GM19468 (cell line): ENCODE results near the gene SYT11.
A peak's percentile ranks its signal among the peaks of the same experiment; 100 is the strongest.
"Not testable (repeated sequence)": the region's sequence is repeated elsewhere in the genome, so short reads cannot be mapped to it uniquely, and the experiment has no call there.

Experiments used
- ATAC-seq: cut with Tn5 transposase; IDR thresholded peaks from one replicate; pipeline ENCODE4 v1.9.1; 2021; ENCODE audit warnings: mild to moderate bottlenecking, moderate library complexity, moderate number of reproducible peaks; ENCODE audit not compliant: unreplicated experiment; ENCODE audit errors: extremely low read depth

The SYT11 gene, protein sequence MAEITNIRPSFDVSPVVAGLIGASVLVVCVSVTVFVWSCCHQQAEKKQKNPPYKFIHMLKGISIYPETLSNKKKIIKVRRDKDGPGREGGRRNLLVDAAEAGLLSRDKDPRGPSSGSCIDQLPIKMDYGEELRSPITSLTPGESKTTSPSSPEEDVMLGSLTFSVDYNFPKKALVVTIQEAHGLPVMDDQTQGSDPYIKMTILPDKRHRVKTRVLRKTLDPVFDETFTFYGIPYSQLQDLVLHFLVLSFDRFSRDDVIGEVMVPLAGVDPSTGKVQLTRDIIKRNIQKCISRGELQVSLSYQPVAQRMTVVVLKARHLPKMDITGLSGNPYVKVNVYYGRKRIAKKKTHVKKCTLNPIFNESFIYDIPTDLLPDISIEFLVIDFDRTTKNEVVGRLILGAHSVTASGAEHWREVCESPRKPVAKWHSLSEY

DNA sequence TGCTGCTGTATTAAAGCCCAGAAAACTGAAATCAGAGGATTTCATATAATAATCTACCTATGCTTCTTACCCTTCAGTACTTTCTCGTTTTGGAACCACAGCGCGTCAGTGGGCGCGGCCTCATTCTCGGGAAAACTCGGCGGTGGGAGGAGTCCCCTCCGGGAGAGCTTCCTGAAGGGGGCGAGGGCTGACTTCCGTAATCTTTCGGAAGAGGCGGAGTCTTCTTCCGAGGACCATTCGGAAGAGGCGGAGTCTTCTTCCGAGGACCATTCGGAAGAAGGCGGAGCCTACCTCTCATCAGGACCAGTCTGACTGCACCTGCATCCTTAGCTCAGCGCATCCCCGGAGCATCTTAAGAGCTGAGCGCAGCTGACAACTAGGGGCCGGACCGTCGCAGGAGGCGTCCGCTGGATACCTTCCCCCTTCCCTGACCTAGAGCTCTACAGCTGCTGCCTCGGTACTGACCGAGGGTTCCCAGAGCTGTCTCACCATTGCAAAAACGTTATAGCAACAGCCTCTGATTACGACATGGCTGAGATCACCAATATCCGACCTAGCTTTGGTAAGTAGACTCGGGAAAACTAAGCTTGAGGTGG is at the start of gene SYT11:
Gene SYT11 (plus strand): TSS at position 334 of the 596 bp plus-strand sequence. CDS start 195 bp downstream, at position 529.
- peak; percentile 65 for ATAC-seq

- no peak for ATAC-seq
Measured at GRCh38 chr1:155812878-155813277, 46.5 kb upstream of the SYT11 start.

GRCh38 chr1:155813672-155814071 is 45.7 kb upstream of the SYT11 start:
- no peak for ATAC-seq

GRCh38 chr1:155816351-155816750 is 43.0 kb upstream of the SYT11 start:
- ATAC-seq, result no peak

DNA sequence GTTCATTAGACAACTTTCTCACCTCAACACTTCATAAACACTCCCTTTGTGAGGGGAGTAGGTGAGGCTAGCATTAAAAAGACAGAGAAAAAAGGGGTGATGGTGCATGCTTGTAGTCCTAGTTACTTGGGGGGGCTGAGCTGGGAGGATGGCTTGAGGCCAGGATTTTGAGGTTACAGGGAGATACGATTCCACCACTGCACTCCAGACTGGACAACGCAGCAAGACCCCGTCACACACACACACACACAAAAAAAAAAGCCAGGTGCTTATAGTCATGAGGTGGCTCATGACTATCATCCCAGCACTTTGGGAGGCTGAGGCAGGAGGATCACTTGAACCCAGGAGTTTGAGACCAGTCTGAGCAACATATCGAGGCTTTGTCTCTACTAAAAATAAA is 31.9 kb upstream of the SYT11 start:
- no peak for ATAC-seq

DNA sequence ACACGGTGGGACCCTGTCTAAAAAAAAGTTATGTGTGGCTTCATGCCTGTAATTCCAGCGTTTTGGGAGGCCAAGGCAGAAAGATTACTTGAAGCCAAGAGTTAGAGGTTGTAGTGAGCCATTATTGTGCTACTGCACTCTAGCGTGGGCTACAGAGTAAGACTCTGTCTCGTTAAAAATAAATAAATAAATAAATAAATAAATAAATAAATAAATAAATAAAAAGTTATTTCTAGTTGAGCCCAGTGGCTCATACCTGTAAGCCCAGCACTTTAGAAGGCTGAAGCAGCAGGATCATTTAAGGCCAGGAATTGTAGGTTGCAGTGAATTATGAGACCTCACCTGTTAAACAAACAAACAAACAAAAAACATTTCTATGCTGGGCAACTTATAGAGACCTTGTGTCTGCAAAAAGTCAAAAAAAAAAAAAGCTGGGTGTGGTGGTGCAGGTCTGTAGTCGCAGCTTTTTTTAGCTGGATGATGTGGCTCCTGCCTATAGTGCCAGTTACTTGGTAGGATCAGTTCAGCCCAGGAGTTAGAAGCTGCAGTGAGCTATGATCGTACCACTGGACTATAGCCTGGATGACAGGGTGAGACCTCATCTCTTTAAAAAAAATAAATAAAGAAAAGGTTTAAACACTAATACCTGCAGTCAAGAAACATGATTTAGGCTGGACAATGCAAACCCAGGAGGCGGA is 27.9 kb upstream of the SYT11 start:
- ATAC-seq, result no peak

DNA sequence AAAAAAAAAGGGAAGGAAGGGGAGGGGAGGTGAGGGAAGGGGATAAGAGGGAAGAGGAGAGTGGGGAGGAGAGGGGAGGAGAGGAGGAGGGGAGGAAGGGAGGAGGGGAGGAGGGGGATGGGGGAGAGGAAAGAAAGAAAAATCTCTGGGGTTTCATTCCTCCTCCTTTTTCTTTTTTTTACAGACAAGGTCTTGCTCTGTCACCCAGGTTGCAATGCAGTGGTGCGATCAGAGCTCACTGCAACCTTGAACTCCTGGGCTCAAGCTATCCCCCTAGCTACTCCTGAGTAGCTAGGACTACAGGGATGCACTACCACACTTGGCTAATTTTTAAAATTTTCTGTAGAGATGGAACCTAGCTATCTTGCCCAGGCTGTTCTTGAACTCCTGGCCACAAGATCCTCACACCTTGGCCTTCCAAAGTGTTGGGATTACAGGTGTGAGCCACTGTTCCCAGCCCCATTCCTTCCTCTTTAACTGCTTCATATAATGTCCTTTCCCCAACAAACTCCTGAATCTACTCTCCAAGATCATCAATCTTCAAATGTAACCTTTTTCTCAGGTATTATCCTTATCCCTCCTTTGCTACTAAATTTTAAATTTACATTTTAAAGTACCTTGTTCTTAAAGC is 25.6 kb upstream of the SYT11 start:
- no peak for ATAC-seq

GRCh38 chr1:155834296-155834926 is 25.0 kb upstream of the SYT11 start:
- no peak for ATAC-seq

DNA sequence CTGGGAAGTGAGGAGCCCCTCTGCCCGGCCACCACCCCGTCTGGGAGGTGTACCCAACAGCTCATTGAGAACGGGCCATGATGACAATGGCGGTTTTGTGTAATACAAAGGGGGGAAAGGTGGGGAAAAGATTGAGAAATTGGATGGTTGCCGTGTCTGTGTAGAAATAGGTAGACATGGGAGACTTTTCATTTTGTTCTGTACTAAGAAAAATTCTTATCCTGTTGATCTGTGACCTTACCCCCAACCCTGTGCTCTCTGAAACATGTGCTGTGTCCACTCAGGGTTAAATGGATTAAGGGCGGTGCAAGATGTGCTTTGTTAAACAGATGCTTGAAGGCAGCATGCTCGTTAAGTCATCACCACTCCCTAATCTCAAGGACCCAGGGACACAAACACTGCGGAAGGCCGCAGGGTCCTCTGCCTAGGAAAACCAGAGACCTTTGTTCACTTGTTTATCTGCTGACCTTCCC is 24.4 kb upstream of the SYT11 start:
- not testable (repeated sequence) for ATAC-seq

DNA sequence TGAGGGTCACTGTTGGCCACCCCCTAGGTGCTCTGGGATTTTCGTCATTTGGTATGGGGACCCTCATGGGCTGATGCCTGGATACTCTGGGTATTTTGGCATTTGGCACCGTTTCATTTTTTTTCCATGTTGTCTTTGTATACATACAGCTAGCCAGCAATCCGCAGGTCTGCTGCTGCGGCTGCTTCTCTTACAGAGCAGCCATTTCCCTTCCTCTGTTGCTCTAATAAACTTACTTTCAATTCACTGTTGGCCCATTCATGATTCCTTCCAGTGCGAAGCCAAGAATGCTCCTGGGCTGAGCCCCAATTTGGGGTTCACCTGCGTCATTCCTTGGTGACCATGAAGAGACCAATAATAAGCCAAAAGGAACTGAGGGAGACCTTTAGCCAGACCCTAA is 23.8 kb upstream of the SYT11 start:
- no peak for ATAC-seq

DNA sequence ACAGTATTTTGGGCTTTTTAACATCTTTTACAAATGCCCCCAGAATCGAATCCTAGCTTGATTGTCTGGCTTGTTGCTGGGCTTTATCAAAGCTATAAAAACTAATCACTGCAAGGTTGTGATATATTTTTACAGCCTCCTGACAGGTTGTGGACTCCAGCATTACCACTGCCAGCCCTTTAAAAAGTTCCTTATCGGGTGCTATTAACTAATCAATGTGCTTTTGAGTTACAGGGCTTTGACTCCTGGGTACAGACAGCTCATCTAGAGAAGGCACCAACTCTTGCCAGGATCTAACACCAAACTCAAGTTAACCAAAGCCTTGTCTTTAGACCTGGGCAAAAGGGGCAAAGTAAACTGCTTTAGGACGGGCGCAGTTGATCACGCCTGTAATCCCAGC is 19.0 kb upstream of the SYT11 start:
- no peak for ATAC-seq

- no peak for ATAC-seq
Measured at GRCh38 chr1:155844860-155845421, 14.4 kb upstream of the SYT11 start.

GRCh38 chr1:155847823-155848529 is 11.4 kb upstream of the SYT11 start:
- no peak for ATAC-seq

- ATAC-seq, result no peak
Measured at GRCh38 chr1:155850345-155850744, 9.0 kb upstream of the SYT11 start.

GRCh38 chr1:155856257-155856974 is 3.0 kb upstream of the SYT11 start:
- ATAC-seq, result no peak

GRCh38 chr1:155856975-155857930 is 2.1 kb upstream of the SYT11 start, which contains the start of gene GON4L:
GON4L (minus strand) TSS chr1:155857214; CDS start chr1:155853780, 3,434 bp downstream.
- ATAC-seq, result no peak

GRCh38 chr1:155858800-155859233 is 550 bp upstream of the SYT11 start:
- no peak for ATAC-seq
